Fibroblast of lung (primary cell): ENCODE results near the gene ITGAD. TPM values are rescaled to one million over a fixed set of nuclear protein-coding genes. Genes with fewer than 3 reads are reported as not detected.
"Not testable (repeated sequence)": the region's sequence is repeated elsewhere in the genome, so short reads cannot be mapped to it uniquely, and the experiment has no call there.

Experiments used
- DNase-seq, 2 donors: peaks; one replicate each; pipeline versions ENCODE4 v3.0.0 to v3.0.0-alpha.2; 2010; ENCODE audit warnings: low read depth in 2 of 2
- H2AFZ ChIP-seq: 2 replicates; pipeline ENCODE4 v1.5.1; 2012; ENCODE audit warnings: low read length, control low read depth, inconsistent platforms
- H3K27ac ChIP-seq: 2 replicates; pipeline ENCODE4 v1.5.1; 2011; ENCODE audit warnings: low read length, control low read depth; ENCODE audit not compliant: insufficient read depth
- H3K27me3 ChIP-seq: 2 replicates; pipeline ENCODE4 v1.5.1; 2011; ENCODE audit warnings: mild to moderate bottlenecking, low read length; ENCODE audit not compliant: control insufficient read depth, insufficient read depth
- H3K36me3 ChIP-seq: 2 replicates; pipeline ENCODE4 v1.5.1; 2011; ENCODE audit warnings: low read length; ENCODE audit not compliant: control insufficient read depth, insufficient read depth
- H3K4me1 ChIP-seq: 2 replicates; pipeline ENCODE4 v1.5.1; 2011; ENCODE audit warnings: low read length; ENCODE audit not compliant: control insufficient read depth, insufficient read depth; ENCODE audit errors: extremely low read depth
- H3K4me2 ChIP-seq: 2 replicates; pipeline ENCODE4 v1.5.1; 2011; ENCODE audit warnings: low read length, control low read depth; ENCODE audit not compliant: insufficient read depth; ENCODE audit errors: extremely low read depth
- H3K4me3 ChIP-seq, 4 experiments: fragments of 200-600 bp in 1 of 4; sonication (generic) in 1 of 4; replicated peaks in 1 of 4; 2 replicates each; pipeline ENCODE4 v1.5.1; 2011 to 2016; ENCODE audit warnings: low read length in 4 of 4, low read depth in 3 of 4, mild to moderate bottlenecking in 3 of 4, control low read depth in 2 of 4, inconsistent platforms in 1 of 4, mixed read lengths in 1 of 4; ENCODE audit not compliant: insufficient read depth in 1 of 4; ENCODE audit errors: control extremely low read depth in 1 of 4
- H3K79me2 ChIP-seq: 2 replicates; pipeline ENCODE4 v1.5.1; 2012; ENCODE audit warnings: mild to moderate bottlenecking, low read length, inconsistent platforms; ENCODE audit not compliant: control insufficient read depth, insufficient read depth
- H3K9ac ChIP-seq: 2 replicates; pipeline ENCODE4 v1.5.1; 2011; ENCODE audit warnings: mild to moderate bottlenecking, low read length, control low read depth; ENCODE audit not compliant: insufficient read depth
- H3K9me3 ChIP-seq: 2 replicates; pipeline ENCODE4 v1.5.1; 2012; ENCODE audit warnings: low read depth, low read length; ENCODE audit not compliant: control insufficient read depth, insufficient read depth
- H4K20me1 ChIP-seq: 2 replicates; pipeline ENCODE4 v1.5.1; 2011; ENCODE audit warnings: low read length; ENCODE audit not compliant: control insufficient read depth, insufficient read depth; ENCODE audit errors: extremely low read depth
- CTCF ChIP-seq, 2 donors: IDR thresholded peaks in 1 of 2; conservative IDR thresholded peaks in 1 of 2; 1 replicate in 1 of 2; 2 replicates in 1 of 2; pipeline ENCODE4 v1.5.1; 2011 to 2012; ENCODE audit warnings: low read length in 2 of 2, control low read depth in 1 of 2, inconsistent platforms in 1 of 2, low read depth in 1 of 2, mild to moderate bottlenecking in 1 of 2
- EZH2 ChIP-seq: IDR thresholded peaks from 2 replicates; pipeline ENCODE4 v1.5.1; 2012; ENCODE audit warnings: low read length, control low read depth, mild to moderate bottlenecking; ENCODE audit errors: missing control alignments
- polyA plus RNA-seq, 2 donors: library from polyadenylated mRNA; depleted of rRNA in 1 of 2; stranded (reverse) in 1 of 2; unstranded in 1 of 2; fragments of >200 nt; gene quantifications; 2 replicates each; pipeline ENCODE4 v1.2.1, GENCODE V29; 2011 to 2012; ENCODE audit warnings: missing spikeins in 1 of 2
- total RNA-seq: library from RNA; depleted of rRNA; stranded (reverse); fragments of >200 nt; gene quantifications from 2 replicates; pipeline ENCODE4 v1.2.1, GENCODE V29; 2014

The ITGAD gene
- total and polyA plus RNA-seq, 2 donors (not counting 1 experiment from before 2014, with no cell fraction given): not detected

- no peak overlapping the region for H3K9ac ChIP-seq
- no peak for DNase-seq
- no peaks in the 10 kb centered on the region for H3K4me1 ChIP-seq
- no peak for TF ChIP-seq CTCF (conservative IDR thresholded peaks at IDR 0.05 in 1 of 2, IDR thresholded peaks at IDR 0.05 in 1 of 2; ENCODE audit: low read depth in 1 of 2, low read length in 2 of 2)
- TF ChIP-seq EZH2: no peak
- H3K27me3 ChIP-seq: no peaks in the 10 kb centered on the region
- H3K4me3 ChIP-seq: no peak overlapping the region
- H3K36me3 ChIP-seq: no peaks in the 10 kb centered on the region
- no peak overlapping the region for H3K4me2 ChIP-seq
- H3K79me2 ChIP-seq: no peaks in the 10 kb centered on the region
- H2AFZ ChIP-seq: no peak overlapping the region
- no peaks in the 10 kb centered on the region for H3K9me3 ChIP-seq
- H3K27ac ChIP-seq: no peak overlapping the region
- H4K20me1 ChIP-seq: no peaks in the 10 kb centered on the region
These were observed 46.4 kb downstream of the ITGAD start for GRCh38 chr16:31439519-31439918.

- H3K9me3 ChIP-seq: no peaks in the 10 kb centered on the region
- H3K4me3 ChIP-seq: no peak overlapping the region
- H3K79me2 ChIP-seq: no peaks in the 10 kb centered on the region
- H3K27me3 ChIP-seq: no peaks in the 10 kb centered on the region
- DNase-seq: no peak
- H3K36me3 ChIP-seq: no peaks in the 10 kb centered on the region
- no peaks in the 10 kb centered on the region for H3K4me1 ChIP-seq
- TF ChIP-seq EZH2 (no peak), CTCF (conservative IDR thresholded peaks at IDR 0.05 in 1 of 2, IDR thresholded peaks at IDR 0.05 in 1 of 2; ENCODE audit: low read depth in 1 of 2, low read length in 2 of 2) (no peak)
- H3K4me2 ChIP-seq: no peak overlapping the region
- no peaks in the 10 kb centered on the region for H4K20me1 ChIP-seq
- no peak overlapping the region for H3K9ac ChIP-seq
- no peak overlapping the region for H2AFZ ChIP-seq
- H3K27ac ChIP-seq: no peak overlapping the region
These were observed 47.5 kb downstream of the ITGAD start for GRCh38 chr16:31440516-31441184.

- H3K36me3 ChIP-seq: no peaks in the 10 kb centered on the region
- H3K4me2 ChIP-seq: no peak overlapping the region
- no peak overlapping the region for H3K9ac ChIP-seq
- peak overlapping the region in 1 of 4 experiments; percentile 82 for H3K4me3 ChIP-seq
- H3K27ac ChIP-seq: no peak overlapping the region
- H4K20me1 ChIP-seq: no peaks in the 10 kb centered on the region
- H3K4me1 ChIP-seq: no peaks in the 10 kb centered on the region
- no peaks in the 10 kb centered on the region for H3K9me3 ChIP-seq
- DNase-seq: no peak
- TF ChIP-seq EZH2: no peak
- no peak for TF ChIP-seq CTCF (conservative IDR thresholded peaks at IDR 0.05 in 1 of 2, IDR thresholded peaks at IDR 0.05 in 1 of 2; ENCODE audit: low read depth in 1 of 2, low read length in 2 of 2)
- H3K27me3 ChIP-seq: no peaks in the 10 kb centered on the region
- H3K79me2 ChIP-seq: no peaks in the 10 kb centered on the region
- H2AFZ ChIP-seq: no peak overlapping the region
These were observed 48.8 kb downstream of the ITGAD start for GRCh38 chr16:31441956-31442355.

GRCh38 chr16:31445931-31446330 lies 52.8 kb downstream of the ITGAD start:
- not testable (repeated sequence) for H4K20me1 ChIP-seq, H3K27ac ChIP-seq, H3K9me3 ChIP-seq, H2AFZ ChIP-seq, DNase-seq, H3K27me3 ChIP-seq, H3K36me3 ChIP-seq, H3K4me1 ChIP-seq, H3K79me2 ChIP-seq, H3K4me2 ChIP-seq, H3K4me3 ChIP-seq, H3K9ac ChIP-seq
